ENCODE measurements around the gene PTGES2. TPM values are rescaled to one million over a fixed set of nuclear protein-coding genes. Genes with fewer than 3 reads are reported as not detected.
"Not testable (repeated sequence)": the region's sequence is repeated elsewhere in the genome, so short reads cannot be mapped to it uniquely, and the experiment has no call there.

The PTGES2 gene
- polyA plus RNA-seq, 1 donor, result 38.8 TPM

DNA sequence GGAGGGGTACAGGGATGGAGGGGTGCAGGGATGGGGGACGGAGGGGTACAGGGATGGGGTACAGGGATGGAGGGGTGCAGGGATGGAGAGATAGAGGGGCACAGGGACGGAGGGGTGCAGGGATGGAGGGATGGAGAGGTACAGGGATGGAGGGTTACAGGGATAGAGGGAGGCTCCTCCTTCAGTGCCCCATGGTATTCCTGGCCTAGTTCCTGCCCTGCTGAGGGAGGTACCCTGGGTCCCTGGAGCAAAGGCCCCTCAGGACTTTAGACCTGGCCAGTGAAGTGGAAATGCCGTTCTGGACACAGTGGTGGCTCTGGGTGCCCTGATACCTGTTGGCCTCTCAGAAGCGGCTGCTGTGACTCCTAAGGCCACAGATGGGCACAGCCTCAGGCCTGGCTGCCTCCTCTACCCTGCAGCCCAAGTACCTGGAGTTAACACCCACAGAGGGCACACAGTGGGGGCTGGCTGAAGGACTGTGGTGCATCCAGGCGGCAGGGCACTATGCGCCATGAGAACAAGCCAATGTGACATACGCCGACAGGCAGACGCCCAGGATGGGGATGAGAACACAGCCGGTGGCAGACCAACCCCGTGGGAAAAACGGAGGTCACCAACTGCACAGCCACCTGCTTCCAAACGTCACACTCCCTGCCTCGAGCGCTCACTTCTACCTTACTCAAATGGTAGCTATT is 8.4 kb downstream of the PTGES2 start:
- no peak for DNase-seq

DNA sequence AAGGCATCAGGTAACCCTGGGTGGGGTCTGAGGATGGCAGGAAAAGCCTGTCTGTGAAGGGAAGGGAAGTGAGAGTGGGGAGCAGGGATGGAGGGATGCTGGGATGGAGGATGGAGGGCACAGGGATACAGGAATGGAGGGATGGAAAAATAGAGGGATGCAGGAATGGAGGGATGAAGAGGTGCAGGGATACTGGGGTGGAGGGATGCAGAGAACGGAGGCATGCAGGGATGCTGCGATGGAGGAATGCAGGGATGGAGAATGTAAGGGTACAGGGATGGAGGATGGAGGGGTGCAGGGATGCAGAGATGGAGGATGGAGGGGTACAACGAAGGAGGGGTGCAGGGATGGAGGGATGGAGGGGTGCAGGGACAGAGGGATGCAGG is 9.1 kb downstream of the PTGES2 start:
- DNase-seq, result no peak

DNA sequence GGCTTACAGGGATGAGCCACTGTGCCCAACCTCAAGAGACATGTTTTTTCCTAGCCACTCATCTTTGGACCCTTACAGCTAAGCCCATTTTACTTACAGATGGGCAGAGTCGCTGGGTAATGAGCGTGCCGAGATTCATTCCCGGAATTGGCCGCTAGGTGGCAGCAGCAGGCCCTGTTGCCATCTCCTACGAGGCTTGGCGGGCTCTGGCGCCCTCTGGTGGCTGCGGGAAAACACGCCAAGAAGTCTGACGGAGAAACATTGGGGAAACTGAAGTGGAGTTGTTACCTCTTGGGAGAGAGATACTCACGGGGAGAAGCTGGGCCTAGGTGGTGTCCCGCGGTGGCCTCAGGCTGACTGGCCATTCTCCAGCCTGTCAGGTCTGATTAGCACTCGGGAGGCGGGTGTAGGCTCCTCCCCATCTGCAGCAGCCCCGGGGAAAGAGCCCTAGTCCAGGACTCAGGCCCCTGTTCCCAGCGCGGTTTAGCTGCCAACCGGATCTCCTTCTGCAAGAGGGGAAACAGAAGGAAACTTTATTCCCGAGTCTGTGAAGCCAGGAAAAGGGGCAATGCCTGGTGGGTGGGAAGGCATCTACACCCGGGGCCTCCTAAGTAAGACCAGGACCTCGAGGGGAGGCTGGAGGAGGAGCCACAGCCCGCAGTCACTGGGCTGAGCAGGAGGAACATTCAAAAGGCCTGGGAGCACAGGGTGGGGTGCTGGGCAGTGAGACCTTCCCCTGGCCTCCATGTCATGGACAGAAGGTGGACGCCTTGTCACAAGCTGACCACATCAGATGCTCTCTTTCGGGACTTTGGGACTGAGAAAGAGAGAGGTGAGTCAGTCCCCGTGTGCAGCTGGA is 9.7 kb downstream of the PTGES2 start:
- DNase-seq, result peak; percentile 91

DNA sequence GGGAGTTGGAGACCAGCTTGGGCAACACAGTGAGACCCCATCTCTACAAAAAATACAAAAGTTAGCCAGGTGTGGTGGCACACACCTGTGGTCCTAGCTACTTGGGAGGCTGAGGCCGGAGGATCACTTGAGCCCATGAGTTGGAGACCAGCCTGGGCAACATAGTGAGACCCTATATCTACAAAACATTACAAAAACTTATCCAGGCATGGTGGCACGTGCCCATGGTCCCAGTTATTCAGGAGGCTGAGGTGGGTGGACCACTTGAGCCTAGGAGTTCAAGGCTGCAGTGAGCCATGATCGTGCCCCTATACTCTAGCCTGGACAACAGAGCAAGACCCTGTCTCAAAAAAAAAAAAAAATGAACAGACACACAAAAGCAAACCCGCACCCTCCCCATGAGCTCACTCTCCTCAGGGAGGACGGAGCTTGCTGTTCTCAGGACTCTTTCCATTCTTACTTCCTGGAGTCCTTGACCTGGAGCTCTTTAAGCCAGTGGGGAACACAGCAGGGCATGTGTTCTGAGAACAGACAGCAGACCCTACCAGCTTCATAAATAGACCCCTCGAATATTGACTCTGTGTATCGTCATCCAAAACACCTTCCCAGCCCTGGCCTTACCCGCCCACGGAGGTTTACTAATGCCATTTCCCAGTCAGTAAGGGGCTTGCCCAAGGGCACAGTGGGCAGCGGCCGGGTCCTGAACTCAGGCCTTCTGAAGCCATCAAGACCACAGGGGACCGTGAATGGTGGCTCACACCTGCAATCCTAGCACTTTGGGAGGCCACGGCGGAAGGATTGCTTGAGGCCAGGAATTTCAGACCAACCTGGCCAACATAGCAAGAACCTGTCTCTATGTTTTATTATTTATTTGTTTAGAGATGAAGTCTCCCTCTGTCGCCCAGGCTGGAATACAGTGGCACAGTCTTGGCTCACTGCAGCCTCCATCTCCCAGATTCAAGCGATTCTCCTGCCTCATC is 11.1 kb downstream of the PTGES2 start:
- DNase-seq, result no peak

DNA sequence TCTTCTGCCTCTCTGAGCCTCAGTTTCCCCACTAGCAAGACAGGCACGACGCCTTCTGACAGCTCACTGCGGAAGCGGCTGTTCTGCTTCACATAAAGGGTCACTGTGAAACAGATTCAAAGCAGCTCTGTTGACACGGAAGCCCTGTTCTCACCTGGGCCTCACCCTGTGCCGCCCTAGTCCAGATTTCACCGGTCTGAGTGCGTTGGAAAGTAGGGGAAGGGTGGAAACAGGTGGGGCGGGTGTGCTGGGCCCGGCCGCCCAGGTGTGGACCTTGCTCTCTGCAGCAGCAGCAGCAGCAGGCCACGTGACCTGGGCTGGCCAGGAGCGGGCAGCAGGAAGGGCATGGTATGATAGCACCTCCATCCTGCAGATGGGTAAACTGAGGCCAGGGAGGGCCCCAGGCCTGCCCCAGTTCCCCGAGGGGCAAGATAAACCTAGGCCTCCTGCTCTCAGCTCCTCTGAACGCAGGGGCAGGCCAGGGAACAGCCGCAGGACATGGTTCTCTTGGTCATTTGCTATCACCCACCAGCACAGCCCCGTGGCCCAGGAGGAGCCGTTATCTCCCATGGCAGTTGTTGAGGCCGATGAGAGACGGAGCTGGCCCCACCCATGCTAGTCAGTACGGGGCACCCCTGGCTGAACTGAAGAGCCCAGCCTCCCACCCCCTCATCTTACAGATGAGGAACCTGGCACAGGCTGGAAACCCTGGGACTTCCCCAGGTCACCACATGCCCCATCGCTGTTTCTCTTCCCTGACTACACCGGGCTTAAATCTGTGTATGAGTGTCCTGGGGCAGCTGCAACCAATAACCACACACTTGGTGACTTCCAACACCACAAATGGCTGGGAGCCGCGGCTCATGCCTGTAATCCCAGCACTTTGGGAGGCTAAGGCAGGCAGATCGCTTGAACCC is 12.1 kb downstream of the PTGES2 start:
- DNase-seq, result no peak

DNA sequence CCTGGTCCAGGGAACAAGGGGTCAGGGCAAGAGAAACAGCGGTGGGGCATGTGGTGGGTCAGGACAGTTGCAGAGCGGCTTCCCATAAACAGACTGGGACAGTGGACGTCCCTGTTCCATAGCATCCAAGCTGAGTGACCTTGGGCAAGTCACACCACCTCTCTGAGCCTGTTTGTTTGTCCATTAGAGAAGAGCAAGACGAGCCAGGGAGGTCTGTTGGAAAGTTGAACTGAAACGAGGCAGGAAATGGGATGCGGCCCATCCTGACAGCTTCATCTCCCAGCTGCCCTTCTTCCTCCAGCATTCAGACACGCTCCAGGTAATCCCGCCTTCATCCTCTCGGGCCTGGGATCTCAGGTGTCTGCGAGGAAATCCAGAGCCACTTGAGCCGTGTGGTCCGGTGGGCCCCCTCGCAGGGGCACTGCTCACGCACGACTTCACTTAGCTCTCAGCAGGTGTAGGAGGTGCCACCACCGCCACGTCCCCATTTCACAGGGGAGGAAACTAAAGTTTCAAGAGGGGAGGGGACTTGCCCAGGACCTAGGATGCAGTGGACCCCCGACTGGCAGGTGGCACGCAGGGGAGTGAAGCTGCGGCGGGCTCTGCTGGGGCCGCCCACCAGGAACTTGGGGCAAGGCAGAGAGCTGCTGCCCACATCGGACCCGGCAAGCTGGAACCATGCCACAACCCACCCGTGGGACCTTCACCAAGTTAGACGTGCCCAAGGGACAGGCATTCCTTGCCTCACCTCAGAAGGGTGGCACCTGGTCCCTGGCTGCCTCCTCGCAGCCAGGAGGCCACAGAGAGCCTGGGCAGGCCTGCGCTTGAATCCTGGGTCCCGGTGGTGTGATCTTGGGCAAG is 13.0 kb downstream of the PTGES2 start:
- no peak for DNase-seq

DNA sequence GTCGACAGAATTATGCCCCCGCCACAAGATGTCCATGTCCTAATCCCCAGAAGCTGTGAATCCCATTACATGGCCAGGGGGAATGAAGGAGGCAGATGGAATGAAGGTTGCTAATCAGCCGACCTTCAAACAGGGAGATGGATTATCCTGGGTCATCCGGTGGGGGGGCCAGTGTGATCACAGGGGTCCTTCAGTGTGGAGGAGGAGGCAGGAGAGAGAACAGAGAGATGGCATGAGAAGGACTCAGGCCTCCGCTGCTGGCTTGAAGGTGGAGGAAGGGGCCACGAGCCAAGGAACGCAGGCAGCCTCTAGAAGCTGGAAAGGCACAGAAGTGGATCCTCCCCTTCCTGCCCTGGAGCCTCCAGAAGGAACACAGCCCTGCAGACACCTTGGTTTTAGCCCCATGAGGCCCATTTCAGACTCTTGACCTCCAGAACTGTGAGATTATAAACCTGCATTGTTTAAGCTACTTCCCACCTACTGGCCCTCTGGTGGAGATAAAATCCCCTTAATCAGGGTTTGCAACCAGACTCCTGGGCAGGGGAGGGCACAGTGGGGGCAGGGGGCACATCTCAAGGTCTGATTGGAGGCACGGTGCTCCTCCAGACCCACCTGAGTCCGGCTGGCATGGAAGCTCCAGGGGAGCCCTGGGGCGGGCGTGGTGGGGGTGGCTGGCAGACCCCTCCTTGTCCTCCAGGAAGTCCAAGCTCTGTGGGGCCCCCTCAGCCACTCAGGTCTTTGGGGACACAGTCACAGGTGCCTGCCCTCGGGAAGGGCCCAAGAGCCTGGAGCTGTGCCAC is 13.8 kb downstream of the PTGES2 start:
- no peak for DNase-seq

DNA sequence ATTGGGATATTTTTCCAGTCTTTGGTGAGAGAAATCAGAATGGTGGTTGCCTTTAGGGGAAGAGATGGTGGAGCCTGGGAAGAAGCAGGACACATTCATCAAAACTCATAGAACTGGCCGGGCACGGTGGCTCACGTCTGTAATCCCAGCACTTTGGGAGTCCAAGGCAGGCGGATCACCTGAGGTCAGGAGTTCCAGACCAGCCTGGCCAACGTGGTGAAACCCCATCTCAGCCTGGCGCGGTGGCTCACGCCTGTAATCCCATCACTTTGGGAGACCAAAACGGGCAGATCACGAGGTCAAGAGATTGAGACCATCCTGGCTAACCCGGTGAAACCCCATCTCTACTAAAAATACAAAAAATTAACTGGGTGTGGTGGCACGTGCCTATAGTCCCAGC is 15.8 kb downstream of the PTGES2 start:
- DNase-seq, result not testable (repeated sequence)

DNA sequence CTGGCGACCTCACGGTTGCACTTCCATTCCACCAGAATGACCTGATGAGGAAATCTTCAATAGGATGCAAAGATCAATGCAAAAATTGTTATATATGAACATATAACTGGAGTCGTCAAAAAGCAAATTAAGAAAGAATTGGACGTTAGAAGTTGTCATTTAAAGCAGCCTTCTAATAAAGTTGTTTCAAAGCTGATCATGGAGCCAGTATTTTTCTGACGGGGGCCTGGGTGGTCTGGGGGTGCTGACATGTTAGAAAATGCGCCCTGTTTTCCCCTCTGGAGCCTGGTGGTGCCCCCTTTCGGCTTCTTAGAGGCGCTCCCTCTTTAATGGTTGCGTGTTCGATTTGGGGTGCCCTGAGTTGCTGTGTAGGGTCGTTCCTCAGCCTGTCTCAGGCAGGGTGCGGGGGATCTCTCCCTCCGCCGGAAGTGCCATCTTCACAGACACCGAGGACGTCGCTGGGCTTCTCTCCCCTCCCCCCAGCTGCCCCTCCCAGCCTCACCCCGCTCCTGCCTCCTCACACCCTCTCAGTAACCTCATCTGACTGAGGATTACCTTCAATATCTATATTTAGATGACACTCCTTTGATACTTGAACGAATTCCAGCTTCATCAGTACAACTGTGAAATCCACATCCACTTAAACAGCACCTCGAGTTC is 18.3 kb downstream of the PTGES2 start:
- DNase-seq, result no peak

DNA sequence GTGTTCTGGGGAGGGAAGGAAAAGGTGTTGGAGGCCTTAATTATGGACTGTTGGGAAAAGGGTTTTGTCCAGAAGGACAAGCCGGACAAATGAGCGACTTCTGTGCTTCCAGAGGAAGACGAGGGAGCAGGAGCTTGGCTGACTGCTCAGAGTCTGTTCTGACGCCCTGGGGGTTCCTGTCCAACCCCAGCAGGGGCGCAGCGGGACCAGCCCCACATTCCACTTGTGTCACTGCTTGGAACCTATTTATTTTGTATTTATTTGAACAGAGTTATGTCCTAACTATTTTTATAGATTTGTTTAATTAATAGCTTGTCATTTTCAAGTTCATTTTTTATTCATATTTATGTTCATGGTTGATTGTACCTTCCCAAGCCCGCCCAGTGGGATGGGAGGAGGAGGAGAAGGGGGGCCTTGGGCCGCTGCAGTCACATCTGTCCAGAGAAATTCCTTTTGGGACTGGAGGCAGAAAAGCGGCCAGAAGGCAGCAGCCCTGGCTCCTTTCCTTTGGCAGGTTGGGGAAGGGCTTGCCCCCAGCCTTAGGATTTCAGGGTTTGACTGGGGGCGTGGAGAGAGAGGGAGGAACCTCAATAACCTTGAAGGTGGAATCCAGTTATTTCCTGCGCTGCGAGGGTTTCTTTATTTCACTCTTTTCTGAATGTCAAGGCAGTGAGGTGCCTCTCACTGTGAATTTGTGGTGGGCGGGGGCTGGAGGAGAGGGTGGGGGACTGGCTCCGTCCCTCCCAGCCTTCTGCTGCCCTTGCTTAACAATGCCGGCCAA is 19.1 kb downstream of the PTGES2 start:
- DNase-seq, result no peak

DNA sequence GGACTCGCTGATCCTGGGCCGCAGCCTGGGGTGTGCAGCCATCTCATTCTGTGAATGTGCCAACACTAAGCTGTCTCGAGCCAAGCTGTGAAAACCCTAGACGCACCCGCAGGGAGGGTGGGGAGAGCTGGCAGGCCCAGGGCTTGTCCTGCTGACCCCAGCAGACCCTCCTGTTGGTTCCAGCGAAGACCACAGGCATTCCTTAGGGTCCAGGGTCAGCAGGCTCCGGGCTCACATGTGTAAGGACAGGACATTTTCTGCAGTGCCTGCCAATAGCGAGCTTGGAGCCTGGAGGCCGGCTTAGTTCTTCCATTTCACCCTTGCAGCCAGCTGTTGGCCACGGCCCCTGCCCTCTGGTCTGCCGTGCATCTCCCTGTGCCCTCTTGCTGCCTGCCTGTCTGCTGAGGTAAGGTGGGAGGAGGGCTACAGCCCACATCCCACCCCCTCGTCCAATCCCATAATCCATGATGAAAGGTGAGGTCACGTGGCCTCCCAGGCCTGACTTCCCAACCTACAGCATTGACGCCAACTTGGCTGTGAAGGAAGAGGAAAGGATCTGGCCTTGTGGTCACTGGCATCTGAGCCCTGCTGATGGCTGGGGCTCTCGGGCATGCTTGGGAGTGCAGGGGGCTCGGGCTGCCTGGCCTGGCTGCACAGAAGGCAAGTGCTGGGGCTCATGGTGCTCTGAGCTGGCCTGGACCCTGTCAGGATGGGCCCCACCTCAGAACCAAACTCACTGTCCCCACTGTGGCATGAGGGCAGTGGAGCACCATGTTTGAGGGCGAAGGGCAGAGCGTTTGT is 19.9 kb downstream of the PTGES2 start:
- no peak for DNase-seq

DNA sequence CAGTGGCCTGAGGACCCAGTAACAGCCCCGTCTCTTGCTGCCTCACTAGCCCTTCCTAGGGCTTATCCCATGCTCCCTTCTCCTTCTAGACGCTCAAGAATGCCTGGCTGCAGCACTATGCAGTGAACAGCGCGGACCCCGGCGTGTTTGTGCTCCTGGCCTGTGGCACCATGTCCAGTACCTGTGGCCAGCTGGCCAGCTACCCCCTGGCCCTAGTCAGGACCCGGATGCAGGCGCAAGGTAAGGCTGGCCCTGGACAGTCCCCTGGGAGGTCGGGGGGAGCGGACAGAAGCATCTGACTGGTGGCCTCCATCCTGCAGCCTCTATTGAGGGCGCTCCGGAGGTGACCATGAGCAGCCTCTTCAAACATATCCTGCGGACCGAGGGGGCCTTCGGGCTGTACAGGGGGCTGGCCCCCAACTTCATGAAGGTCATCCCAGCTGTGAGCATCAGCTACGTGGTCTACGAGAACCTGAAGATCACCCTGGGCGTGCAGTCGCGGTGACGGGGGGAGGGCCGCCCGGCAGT is 20.5 kb downstream of the PTGES2 start:
- no peak for DNase-seq

DNA sequence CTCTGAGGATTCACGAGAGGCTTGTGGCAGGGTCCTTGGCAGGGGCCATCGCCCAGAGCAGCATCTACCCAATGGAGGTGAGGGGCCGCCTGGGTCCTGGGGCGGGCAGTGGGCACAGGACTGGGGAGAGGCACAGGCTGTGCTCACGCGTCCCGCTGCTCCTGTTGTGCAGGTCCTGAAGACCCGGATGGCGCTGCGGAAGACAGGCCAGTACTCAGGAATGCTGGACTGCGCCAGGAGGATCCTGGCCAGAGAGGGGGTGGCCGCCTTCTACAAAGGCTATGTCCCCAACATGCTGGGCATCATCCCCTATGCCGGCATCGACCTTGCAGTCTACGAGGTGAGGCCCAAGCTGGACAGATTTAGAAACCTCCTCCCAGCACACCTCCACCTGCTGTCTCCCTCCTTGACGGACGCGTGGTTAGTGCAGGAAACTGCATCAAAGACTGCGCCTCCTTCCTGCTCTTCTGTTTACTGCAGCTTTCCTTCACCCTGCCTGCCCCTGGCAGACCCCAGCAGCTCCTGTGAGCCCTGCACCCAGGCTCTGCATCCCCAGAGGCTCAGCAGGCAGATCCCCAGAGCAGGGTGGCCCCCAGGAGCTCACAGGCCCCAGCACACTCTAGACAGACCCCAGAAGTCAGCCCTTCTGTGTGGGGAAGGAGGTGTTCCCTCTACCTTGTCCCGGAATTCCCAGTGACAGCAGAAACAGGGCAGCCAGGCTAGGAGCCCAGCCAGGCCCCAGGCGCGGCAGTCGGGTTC is 21.2 kb downstream of the PTGES2 start:
- DNase-seq, result no peak

DNA sequence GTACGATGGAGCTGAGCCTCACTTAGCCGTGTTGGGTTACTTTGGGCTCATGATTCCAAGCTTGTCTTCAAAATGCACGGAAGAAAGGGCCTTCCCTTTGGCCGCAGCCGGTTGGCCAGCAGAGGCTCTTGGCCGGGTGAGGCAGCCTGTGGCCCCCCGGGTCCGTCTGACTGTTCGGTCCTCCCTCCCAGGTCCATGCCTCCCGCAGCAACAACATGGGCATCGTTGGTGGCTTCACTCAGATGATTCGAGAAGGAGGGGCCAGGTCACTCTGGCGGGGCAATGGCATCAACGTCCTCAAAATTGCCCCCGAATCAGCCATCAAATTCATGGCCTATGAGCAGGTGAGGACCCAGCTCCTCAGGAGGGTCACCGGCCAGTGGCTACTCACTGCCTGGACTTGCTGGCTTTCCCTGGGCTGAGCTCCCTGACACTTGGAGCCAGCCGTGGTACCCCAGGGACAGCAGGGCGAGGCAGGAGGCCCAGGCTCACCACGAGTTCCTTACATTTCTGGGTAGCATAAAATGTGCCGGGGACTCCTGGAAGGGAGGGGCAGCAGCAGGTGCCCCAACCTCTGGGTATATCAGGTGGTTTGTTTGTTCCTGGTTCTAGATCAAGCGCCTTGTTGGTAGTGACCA is 21.9 kb downstream of the PTGES2 start:
- no peak for DNase-seq

DNA sequence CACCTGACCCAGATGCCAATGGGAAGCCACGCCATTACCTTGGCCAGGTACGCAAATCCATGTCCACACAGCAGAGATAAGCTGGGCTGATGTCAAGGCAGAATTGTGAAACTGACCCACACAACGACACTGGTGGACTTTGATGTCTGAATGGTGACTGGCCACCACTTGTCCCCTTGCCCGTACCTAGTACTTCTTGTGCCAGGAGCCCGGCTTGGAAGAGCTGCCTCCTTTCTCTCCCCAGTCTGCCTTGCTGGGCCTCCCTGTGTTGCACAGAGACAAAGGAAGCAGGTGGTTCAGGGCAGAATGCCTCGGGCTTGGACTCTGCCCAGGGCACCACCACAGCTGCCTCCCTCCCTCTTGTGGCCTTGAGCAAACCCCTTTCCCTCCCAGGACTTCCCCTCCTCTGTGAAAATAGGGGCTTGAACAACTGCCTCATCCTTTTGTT is 23.3 kb downstream of the PTGES2 start:
- DNase-seq, result no peak

DNA sequence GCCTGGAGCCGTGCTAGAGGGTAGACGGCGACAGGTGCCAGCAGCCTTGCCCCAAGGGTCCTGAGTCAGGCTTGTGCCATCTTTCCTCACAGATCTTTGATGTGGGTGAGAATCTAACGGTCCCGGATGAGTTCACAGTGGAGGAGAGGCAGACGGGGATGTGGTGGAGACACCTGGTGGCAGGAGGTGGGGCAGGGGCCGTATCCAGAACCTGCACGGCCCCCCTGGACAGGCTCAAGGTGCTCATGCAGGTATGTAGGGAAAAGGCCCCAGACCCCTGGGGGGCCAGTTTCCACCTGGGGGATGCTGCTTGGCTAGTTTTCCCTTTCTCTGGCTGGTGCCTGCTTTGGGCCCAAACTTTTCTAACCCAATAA is 24.0 kb downstream of the PTGES2 start:
- no peak for DNase-seq
